GM19238 (cell line): ENCODE results near the gene ZFPM1.

Experiments
- DNase-seq: peaks from one replicate; pipeline ENCODE4 v3.0.0; 2011; ENCODE audit warnings: low spot score; ENCODE audit not compliant: insufficient read length

ZFPM1 gene

DNA sequence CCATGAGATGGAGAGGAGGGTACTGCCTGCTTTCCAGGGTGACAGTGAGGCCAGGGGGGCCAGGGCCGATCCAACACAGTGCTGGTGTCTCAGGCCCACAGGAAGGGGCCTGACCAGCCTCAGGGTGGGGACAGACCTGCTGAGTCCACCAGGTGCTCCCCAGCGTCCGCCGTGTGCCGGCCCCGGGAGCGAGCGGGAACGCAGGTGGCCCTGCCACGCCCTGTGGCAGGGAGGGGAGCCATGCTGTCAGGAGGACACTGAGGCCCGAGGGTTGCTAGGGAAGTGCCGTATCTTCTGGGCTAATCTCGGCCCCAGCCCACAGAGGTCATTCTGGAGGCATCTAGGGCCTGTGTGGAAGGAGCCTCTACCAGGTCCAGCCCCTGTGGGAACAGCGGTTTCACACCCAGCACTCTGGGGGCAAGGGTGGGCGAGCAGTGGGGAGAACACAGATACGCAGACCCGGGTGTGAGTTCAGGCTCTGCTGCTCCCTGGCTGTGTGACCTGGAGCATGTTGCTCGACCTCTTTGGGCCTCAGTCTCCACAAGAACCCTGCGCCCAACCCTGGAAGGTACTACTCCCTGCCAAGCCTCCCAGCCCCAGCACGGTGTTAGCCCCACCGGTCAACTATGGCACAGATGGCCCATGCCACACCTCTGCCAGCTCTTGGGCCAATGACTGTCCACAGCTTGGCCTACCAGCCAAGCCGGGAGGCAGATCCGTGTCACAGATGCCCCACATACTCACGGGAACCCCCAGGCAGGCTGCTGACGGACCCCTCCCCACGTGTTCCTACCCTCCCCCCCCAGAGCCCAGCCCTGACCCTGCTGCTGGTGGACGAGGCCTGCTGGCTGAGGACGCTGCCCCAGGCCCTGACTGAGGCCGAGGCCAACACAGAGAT, 73.2 kb downstream of the ZFPM1 start:
- no peak for DNase-seq

GRCh38 chr16:88526906-88527185, 73.8 kb downstream of the ZFPM1 start:
- DNase-seq, result no peak

- DNase-seq, result peak; percentile 83
Observed at GRCh38 chr16:88527186-88527936, 74.3 kb downstream of the ZFPM1 start.

DNA sequence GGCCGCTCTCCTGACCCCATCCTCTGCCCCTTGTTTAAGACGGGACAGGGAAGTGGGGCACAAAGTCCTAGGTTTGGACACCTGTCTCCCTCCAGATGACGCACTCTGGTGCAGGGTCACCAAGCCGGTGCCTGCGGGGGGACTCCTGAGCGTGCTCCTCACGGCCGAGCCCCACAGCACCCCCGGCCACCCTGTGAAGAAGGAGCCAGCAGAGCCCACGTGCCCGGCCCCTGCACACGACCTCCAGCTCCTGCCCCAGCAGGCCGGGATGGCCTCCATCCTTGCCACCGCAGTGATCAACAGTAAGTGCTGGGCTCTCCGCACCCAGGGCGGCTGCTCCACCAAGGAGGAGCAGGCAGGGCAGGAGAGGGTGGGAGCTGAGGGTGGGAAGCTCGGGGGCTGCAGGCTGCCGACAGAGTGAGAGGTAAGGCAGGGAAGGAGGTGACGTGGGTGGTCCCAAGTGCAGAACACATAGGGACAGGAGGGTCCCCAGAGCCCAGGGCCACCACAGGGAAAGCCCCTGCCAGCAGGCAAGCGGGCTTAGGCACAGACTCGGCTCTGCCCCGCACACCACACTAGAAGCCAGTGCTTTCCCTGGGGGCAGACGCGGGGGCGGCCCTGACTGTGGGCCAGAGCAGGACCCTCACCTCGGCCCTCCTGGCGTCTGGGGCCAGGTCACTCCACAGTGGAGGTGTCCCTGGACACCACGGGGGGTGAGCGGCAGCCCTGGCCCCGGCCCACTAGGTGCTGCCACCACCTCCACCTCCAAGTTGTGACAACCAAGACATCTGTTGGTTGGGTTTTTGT, 75.1 kb downstream of the ZFPM1 start:
- DNase-seq, result no peak

- no peak for DNase-seq
Observed at GRCh38 chr16:88528902-88529318, 75.8 kb downstream of the ZFPM1 start.

GRCh38 chr16:88529596-88529995, 76.5 kb downstream of the ZFPM1 start:
- DNase-seq, result no peak

GRCh38 chr16:88530051-88530857, 77.2 kb downstream of the ZFPM1 start:
- no peak for DNase-seq

- DNase-seq, result no peak
Observed at GRCh38 chr16:88530858-88531203, 77.8 kb downstream of the ZFPM1 start.

GRCh38 chr16:88531346-88531745, 78.3 kb downstream of the ZFPM1 start:
- no peak for DNase-seq

DNA sequence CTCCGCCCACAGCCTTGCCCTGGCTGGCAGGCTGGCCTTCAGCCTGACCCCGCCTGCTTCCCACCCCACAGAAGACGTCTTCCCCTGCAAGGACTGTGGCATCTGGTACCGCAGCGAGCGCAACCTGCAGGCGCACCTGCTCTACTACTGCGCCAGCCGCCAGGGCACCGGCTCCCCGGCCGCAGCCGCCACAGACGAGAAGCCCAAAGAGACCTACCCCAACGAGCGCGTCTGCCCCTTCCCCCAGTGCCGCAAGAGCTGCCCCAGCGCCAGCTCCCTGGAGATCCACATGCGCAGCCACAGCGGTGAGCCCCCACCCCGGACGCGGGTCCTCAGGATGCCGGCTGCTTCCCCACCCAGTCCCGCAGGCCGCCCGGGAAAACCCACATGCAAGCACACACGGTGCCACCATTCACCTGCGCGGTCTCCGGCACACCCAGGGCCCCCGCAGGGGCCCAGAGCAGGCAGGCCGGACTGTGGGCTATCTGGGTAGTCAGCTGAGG, 78.9 kb downstream of the ZFPM1 start:
- DNase-seq, result no peak

DNA sequence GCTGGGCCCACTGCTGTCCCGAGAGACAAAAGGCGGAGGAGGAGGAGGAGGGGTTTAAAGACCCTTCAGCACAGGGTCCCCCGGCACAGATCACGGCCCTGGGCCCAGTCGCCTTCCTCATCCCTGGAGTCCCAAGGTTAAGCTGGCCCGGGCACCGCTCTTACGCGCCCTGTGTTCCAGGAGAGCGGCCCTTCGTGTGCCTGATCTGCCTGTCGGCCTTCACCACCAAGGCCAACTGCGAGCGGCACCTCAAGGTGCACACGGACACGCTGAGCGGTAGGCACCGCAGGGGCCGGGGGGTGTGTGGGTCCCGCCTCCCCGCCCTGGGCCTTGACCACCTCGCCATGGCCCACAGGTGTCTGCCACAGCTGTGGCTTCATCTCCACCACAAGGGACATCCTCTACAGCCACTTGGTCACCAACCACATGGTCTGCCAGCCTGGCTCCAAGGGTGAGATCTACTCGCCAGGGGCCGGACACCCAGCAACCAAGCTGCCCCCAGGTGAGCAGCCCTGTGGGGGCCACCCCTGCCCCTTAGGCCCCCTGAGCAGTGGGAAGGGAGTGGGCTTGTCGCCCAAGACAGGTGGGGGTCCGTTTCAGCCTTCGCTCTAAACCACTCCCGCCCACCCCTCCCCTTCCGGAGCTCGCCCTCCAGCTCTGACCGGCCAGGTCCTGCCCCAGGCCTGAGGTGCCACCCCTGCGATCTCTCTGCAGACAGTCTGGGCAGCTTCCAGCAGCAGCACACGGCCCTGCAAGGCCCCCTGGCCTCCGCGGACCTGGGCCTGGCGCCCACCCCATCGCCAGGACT, 79.6 kb downstream of the ZFPM1 start:
- DNase-seq, result no peak

DNA sequence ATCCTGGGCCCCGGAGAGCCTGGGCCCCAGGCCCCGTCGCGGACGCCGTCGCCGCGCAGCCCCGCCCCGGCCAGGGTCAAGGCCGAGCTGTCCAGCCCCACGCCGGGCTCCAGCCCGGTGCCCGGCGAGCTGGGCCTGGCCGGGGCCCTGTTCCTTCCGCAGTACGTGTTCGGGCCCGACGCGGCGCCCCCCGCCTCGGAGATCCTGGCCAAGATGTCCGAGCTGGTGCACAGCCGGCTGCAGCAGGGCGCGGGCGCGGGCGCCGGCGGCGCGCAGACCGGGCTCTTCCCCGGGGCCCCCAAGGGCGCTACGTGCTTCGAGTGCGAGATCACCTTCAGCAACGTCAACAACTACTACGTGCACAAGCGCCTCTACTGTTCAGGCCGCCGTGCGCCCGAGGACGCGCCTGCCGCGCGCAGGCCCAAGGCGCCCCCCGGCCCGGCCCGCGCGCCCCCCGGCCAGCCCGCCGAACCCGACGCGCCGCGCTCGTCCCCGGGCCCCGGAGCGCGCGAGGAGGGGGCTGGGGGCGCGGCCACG, 80.4 kb downstream of the ZFPM1 start:
- no peak for DNase-seq

DNA sequence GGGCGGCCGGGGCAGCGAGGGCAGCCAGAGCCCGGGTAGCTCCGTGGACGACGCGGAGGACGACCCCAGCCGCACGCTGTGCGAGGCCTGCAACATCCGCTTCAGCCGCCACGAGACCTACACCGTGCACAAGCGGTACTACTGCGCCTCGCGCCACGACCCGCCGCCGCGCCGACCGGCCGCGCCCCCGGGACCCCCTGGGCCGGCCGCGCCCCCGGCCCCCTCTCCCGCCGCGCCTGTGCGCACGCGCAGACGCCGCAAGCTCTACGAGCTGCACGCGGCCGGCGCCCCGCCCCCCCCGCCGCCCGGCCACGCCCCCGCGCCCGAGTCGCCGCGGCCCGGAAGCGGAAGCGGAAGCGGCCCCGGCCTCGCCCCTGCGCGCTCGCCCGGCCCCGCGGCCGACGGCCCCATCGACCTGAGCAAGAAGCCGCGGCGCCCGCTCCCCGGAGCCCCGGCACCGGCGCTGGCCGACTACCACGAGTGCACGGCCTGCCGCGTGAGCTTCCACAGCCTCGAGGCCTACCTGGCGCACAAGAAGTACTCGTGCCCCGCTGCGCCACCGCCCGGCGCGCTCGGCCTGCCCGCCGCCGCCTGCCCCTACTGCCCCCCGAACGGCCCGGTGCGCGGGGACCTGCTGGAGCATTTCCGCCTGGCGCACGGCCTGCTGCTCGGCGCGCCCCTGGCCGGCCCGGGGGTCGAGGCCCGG, 81.0 kb downstream of the ZFPM1 start:
- peak; percentile 97 for DNase-seq

DNA sequence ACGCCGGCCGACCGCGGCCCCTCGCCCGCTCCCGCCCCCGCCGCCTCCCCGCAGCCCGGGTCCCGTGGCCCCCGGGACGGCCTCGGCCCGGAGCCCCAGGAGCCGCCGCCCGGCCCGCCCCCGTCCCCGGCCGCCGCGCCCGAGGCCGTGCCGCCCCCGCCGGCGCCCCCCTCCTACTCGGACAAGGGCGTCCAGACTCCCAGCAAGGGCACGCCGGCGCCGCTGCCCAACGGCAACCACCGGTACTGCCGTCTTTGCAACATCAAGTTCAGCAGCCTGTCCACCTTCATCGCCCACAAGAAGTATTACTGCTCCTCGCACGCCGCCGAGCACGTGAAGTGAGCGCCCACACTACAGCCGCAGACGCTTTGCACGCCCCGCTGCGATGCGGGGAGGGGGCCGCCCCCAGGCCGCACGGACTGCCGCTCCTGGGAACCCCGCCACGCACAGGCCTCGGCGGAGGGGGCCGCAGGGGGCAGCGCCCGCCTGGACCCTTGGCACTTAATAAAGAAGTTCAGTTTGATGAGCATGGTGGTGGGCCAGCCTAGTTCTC, 81.6 kb downstream of the ZFPM1 start:
- DNase-seq, result peak; percentile 51

DNA sequence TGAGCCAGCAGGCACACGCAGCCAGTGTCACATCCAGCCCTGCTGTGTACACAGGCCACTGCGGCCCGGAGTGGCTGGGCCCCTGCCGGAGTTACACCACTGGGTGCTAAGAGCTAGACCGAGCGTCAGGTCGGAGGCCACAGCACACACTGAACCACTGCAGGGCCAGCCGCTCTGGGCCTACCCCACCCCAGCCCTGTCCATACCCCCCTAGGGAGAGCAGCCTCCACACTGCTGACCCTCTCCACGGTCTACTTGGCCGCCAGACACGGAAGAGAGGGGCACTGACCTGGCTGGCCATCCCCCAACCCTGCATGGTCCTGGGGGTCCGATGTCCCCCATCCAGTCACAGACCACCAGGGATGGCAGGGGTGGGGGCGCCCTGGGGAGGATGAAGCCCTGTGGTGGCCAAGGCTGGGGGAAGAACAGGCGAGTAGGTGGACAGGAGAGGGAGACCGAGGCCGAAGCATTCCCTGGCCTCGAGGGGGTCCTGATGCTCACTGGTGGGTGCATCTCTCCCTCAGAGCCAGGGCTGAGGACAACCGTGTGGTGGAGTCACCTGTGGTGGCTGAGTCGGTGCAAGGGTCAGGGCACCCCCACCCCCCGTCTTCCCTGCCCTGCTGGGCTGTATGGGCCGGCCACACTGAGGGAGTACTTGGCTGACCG, 82.2 kb downstream of the ZFPM1 start:
- DNase-seq, result no peak

- DNase-seq, result no peak
Observed at GRCh38 chr16:88535857-88536222, 82.8 kb downstream of the ZFPM1 start.

DNA sequence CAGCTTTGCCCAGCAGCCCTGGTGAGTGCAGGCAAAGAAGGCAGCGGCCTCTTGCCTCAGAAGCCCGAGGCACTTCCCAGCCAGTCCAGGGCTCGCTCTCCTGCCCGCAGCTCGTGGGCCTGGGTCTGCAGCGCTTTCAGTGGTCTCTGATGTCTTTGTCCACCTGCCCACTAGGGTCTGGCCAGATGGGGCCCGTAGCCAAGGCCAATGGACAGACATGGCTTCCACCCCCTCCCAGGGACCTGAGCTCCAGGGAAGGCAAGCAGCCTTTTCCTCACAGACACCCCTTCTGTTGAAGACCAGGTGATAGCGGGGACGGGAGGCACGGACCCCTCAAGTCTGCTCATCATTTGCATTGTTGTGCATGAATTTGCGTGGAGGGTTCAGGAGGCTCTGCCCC, 83.4 kb downstream of the ZFPM1 start:
- DNase-seq, result no peak

GRCh38 chr16:88536971-88537751, 84.1 kb downstream of the ZFPM1 start:
- DNase-seq, result no peak
